Activated T-helper 9 cell treated with anti-CD3 and anti-CD28 coated beads, Interleukin-2, amount 50 U/mL, for 16 hours (primary cell): ENCODE measurements around the gene FAM149B1.
"Not testable (repeated sequence)": the region's sequence is repeated elsewhere in the genome, so short reads cannot be mapped to it uniquely, and the experiment has no call there.

Experiments
- DNase-seq: peaks from one replicate; pipeline ENCODE4 v3.0.0-alpha.2; 2020; ENCODE audit warnings: low read depth

The FAM149B1 gene

GRCh38 chr10:73167783-73168464, at the start of gene FAM149B1, which contains the start of gene ECD:
TSS of gene FAM149B1 (plus strand) at chr10:73168119. CDS start at chr10:73168340, 221 bp downstream.
TSS of gene ECD (minus strand) at chr10:73168008. CDS start at chr10:73163937, 4,071 bp downstream.
- peak; percentile 88 for DNase-seq

DNA sequence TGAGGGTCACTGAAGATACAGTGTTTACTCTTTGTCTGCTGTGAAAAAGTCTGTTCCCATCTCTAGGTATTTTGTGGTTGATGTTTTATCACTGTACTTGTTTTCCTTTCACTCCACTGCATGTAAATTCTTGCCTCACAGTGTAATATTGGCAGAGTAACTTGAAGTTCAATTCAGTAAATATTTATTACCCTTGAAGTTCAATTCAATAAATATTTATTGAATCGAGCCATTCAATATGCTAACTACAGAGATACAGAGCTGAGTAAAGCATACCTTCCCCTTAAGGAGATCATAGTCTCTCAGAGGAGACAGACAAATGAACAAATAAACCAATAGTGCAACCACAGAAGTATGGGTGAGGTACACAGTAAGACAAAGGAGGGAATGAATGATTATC, 48.5 kb upstream of the FAM149B1 start:
- DNase-seq = no peak

DNA sequence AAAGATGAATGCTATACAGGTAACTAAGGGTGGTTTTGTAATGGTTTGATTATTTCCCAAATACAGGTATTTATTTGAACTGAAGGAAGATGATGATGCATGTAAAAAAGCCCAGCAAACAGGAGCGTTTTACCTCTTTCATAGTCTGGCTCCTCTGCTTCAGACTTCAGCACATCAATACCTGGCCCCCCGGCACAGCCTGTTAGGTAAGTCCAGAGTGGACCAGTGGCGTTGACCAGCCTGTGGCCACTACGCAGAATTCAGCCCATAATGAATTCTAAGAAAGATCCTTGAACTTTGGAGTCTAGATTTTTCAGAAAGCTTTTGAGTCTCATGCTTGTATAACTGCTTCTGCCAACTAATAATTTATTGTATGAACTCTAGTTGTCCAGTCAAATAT, 48.0 kb upstream of the FAM149B1 start:
- no peak for DNase-seq

- DNase-seq = no peak
Measured at GRCh38 chr10:73126343-73126742, 41.6 kb upstream of the FAM149B1 start.

- DNase-seq = no peak
Measured at GRCh38 chr10:73131301-73131700, 36.6 kb upstream of the FAM149B1 start.

DNA sequence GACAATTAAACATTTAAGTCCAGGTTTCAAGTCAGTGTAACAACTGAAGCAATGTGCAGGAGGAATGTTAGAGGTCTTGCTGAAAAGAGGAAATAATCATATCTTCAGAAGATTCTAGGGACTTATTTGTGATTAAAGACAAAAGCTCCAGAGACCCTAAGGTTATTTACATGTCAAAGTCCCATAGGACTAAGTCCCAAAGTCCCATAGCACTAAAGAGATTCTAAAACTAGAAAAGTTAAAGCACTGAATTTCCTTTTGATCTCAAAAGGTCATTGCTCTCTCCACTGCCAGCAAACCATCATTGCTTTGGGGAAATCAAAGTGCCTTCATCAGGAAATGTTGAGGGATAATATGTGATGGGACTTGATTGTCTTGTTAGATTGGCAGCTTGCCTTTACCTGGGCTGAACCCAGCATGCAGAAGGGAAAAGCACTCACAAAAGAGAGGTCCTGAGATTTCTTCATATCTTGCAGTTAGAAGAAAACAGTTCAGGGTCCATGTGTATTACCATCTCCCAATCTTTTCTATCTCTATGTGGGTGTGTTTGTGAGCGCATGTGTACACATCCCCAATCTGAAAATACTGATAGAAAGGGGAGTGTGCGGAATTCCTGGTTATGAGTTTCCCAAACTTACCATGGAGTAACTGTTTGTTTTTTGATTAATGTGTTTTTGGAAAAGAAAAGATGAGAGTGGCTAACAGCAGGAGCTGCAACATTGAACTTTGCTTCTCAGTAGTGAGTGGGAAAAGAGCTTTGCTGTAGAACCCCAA, 35.8 kb upstream of the FAM149B1 start:
- DNase-seq = no peak

- no peak for DNase-seq
Measured at GRCh38 chr10:73134727-73135126, 33.2 kb upstream of the FAM149B1 start.

- no peak for DNase-seq
Measured at GRCh38 chr10:73136627-73137026, 31.3 kb upstream of the FAM149B1 start.

DNA sequence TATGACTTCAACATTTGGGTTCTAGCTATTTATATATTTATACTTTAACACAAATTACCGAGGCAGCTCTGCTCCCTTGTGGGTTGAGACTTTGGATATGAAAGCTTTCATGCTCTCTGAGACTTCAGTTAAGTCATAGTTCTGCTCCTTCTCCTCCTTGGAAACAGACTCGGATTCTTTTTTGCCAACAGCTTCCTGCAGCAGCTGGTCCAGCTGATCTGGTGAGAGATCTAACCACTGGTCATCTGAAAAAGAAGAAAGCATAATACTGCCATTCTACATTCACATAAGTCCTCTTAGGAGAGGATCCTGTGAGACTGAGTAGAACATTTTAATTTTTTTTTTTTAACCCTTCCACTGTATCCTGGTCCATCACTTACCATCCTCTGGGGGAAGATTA, 28.7 kb upstream of the FAM149B1 start:
- DNase-seq = no peak

GRCh38 chr10:73141603-73142002, 26.3 kb upstream of the FAM149B1 start:
- no peak for DNase-seq

- not testable (repeated sequence) for DNase-seq
Measured at GRCh38 chr10:73150633-73151413, 17.1 kb upstream of the FAM149B1 start.

DNA sequence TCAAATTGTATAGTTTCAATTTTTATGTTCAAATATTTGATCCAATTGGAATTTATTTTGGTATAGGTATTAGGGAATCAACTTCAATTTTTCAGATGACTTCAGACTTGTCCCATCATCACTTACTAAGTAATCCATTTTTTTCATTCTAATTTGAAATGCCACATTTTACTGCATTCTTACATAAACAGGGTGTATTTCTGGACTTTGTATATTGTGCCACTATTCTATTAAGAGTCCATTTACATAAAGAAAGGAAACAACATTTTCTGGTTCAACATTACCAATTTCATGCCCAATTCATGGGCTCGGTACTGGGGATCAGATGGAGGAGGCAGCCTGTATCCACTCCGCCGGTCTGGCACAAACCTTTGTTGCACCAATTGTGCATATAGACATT, 15.9 kb upstream of the FAM149B1 start:
- DNase-seq = no peak

GRCh38 chr10:73156054-73156453, 11.9 kb upstream of the FAM149B1 start:
- no peak for DNase-seq

DNA sequence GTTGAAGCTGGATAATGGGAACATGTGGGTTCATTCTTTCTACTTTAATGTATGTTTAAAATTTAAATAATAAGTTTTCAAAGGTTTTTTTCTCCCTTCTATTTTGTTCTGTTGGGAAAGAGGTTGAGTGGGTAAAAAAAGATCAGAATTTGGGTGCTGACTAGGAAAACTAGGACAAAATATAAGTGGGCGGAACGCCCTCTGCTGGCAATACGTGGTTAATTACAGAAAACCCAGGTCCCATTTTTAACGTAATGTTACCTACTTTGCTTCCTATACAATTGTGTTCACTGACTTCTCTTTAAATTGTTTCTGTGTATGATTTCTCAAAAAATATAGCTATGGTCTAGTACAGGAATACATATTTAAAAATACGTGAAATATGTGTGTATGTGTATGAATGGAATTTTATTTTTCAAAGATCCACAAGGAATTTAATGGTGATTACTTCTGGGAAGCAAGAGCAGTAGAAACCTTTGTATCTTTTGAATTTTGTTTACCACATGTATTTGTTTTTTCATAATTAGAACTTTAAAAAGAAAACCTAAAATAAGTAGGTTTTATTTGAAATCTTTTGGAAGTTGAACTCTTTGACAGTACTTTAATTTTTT, 8.8 kb upstream of the FAM149B1 start:
- peak; percentile 43 for DNase-seq

DNA sequence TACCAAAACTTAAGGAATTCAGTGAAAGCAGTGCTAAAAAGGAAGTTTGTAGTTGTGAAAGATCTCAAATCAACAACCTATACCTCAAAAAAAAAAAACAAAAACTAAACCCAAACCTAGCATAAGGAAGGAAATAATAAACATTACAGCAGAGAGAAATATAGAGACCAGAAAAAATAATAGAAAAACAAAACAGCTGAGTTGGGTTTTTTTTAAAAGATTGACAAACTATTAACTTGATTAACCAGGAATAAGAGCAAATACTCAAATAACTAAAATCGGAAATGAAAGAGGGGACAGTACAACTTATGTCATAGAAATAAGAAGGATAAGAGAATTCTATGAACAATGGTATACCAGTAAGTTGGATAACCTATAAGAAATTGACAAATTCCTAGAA, 6.8 kb upstream of the FAM149B1 start:
- DNase-seq = no peak

GRCh38 chr10:73161662-73162061, 6.3 kb upstream of the FAM149B1 start:
- DNase-seq = no peak

GRCh38 chr10:73163096-73163495, 4.8 kb upstream of the FAM149B1 start:
- no peak for DNase-seq

- DNase-seq = no peak
Measured at GRCh38 chr10:73166972-73167371, 947 bp upstream of the FAM149B1 start.

DNA sequence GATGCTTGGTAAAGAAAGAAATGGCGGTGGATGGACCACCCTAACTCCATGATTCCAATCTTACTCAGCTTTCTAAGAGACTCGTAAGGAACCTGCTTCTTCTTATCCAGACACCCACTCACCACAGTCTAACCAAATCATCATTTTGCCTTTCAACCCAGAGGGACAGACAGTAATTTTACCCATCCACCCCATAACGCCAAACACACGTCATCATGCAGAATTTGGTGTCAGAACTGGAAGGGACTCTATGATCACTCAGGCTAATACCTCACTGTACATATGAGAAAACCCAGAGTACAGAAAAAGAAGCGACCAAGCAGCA, 499 bp upstream of the FAM149B1 start:
- no peak for DNase-seq

- DNase-seq = no peak
Measured at GRCh38 chr10:73168465-73168803, 515 bp downstream of the FAM149B1 start.

DNA sequence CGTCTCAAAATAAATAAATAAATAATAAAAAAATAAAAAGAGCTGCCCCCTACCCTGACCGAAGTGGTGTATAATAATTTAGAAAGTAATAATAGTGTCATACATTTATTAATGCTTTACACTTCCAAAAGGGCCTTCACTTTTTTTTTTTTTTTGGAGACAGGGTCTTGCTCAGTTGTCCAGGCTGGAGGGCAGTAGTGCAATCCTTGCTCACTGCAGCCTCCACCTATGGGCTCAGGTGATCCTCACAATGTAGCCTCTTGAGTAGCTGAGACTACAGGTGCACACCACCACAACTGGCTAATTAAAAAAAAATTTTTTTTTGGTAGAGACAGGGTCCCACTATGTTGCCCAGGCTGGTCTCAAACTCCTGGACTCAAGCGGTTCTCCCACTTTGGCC, 1.4 kb downstream of the FAM149B1 start:
- no peak for DNase-seq

DNA sequence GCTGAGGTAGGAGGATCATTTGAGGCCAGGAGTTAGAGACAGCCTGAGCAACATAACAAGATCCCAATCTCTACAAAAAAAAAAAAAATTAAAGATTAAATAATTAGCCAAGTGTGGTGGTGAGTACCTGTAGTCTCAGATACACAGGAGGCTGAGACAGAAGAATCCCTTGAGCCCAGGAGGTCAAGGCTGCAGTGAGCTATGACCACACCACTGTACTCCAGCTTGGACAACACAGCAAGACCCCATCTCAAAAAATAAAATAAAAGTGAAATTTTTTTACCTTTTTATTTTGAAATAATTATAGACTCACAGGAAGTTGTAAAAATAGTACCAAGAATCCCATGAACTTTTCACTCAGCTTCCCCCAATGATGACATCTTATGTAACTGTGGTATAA, 4.9 kb downstream of the FAM149B1 start:
- no peak for DNase-seq
